Cortex of kidney (tissue), 1 donor: ENCODE results near the gene DOLPP1.

Experiments
- DNase-seq: peaks from one replicate; lab custom pipeline; 2025; lab: John Stamatoyannopoulos, UW

Gene DOLPP1

DNA sequence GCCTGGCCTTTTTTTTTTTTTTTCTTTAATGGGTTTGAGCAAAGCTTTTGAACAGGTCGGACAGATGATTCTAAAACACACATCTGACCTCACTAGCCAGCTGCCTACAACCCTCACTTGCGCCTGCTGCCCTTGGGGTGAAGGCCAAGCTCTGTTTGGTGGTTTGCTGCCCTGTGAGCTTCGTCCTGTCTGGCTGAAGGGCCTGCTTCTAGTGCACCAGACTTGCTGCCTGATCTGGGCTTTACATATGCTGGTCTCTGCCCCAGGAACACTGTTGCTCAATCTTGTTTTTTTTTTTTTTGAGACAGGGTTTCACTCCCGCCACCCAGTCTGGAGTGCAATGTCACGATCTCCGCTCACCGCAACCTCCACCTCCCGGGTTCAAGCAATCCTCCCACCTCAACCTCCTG lies 16.4 kb upstream of the DOLPP1 start:
- DNase-seq, result no peak

DNA sequence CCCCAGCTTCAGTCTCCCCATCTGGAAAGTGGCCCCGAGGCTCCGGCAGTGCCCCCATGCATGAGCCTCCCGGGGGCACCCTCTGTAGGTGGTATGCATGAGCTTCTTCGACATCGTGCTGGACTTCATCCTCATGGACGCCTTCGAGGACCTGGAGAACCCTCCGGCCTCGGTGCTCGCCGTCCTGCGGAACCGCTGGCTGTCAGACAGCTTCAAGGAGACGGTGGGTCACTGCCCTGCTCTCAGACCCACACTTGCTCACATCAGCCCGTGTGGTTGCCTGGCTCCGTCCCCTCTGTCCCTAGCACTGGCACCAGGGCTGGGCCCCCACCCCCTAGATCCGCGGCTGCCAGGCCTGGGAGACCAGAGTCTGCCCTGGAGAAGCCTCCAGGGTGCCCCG lies 12.8 kb upstream of the DOLPP1 start:
- no peak for DNase-seq

- no peak for DNase-seq
These were observed 11.7 kb upstream of the DOLPP1 start for GRCh38 chr9:129068990-129069861.

- DNase-seq, result no peak
These were observed 10.9 kb upstream of the DOLPP1 start for GRCh38 chr9:129069862-129070641.

DNA sequence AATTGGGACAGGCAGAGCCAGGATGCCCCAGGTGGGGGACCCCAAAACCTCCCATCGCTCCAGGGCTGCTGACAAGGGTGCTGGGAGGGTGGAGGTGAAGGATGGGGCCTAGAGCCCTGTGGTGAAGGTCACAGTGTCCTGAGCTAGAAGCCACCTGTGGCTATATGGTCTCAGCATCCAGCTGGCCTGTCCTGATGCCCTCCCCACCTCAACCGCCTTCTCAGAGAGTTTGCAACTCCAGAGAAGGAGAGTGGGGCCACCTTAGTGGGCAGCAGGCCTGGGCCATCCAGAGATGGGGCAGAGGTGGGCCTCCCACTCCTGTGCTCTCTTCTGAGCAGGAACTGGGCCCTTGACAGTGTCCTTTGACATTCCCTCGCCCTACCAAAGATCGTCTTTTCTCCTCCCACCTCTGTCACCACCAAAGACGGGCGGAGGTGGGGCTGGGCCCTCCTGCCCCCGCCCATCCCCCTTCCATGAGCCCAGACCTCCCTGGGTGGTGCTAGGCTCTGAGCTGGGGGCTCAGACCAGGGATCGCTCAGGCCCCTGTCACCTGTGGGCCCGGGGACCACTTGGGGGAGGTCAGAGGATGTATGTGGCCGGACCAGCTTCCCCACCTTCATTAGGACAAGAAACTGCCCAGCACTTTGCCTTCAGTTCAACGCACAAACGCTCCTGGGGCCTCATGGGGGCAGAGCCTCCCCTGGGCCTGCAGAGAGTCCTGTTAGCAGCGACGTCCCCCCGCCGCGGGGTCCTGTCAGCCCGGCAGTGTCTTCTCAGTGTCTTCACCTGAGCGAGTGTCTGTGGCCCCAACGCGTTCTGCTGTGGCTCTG lies 10.0 kb upstream of the DOLPP1 start:
- DNase-seq, result no peak

GRCh38 chr9:129071526-129072126 lies 9.3 kb upstream of the DOLPP1 start:
- DNase-seq, result no peak

DNA sequence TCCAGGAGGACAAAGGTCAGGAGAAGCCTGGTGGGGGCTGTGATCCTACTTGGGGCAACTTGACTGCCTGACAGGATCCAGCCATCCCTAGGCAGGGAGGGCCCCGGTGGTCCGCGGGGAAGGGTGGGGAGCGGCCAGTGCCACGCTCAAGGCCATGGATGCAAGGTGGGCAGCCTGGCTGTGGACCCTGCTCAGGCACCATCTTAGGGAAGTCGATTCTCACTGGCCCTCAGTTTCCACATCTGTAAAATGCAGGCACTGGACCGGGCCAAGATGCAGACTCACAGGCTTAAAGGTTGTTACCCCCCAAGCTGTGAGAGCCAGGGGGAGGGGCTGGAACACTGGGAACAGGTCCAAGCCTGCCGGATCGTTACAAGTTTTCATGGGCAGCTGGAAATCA lies 8.7 kb upstream of the DOLPP1 start:
- DNase-seq, result no peak

- no peak for DNase-seq
These were observed 7.5 kb upstream of the DOLPP1 start for GRCh38 chr9:129073404-129073803.

DNA sequence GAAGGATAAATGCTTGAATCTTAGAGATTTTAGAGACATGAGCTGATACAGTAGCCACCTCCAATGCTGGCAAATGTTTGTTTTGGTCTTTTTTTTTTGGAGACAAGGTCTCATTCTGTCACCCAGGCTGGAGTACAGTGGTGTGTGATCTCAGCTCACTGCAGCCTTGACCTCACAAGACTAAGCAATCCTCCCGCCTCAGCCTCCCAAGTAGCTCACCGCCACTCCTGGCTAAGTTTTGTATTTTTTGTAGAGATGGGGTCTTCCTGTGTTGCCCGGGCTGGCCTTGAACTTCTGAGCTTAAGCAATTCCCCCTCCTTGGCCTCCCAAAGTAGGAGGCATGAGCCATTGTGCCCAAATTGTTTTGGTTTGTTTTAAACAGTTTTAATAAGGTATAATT lies 6.8 kb upstream of the DOLPP1 start:
- no peak for DNase-seq

DNA sequence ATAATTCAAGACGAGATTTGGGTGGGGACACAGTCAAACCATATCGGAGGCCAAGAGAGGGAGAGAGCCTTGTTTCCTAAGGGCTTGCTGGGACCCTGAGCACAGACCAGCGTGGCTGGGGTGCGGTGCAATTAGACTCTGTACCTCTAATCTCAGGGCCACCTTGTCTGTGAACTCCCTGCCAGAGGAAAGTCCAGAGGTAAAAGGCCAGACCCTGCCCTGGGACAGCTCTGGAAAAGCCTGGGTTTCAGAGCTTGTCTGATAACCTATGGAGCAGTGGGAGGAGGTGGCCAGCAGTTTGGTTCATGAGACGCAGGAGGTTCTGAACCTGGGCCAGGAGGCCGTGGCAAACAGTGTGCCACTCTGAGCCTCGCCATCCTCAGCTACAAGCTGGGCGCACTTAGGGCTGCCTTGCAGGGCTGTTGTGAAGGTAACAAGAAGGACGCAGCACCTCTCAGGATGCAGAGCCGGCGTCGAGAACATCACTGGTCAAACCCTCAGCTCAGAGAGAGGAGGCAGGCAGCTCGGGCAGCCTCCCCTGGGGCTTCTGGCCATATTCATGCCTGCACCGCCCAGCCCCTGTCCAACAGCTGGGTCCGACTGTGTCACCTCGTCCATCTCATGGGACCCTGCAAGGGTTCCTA lies 4.8 kb upstream of the DOLPP1 start:
- no peak for DNase-seq

DNA sequence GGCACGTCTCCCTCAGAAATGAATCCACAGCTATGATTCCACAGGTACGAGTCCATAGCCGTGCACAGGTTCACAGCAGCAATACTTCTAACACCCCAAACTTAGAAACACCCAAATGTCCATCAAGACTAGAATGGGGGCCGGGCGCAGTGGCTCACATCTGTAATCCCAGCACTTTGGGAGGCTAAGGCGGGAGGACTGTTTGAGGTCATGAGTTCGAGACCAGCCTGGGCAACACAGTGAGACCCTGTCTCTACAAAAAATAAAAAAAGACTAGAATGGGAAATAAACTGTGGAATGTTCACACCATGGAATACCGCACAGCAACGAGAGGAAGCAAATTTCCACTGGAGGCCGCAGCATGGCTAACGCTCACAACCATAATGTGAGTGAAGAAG lies 4.3 kb upstream of the DOLPP1 start:
- no peak for DNase-seq

GRCh38 chr9:129077236-129077635 lies 3.7 kb upstream of the DOLPP1 start:
- DNase-seq, result no peak

- no peak for DNase-seq
These were observed 2.0 kb upstream of the DOLPP1 start for GRCh38 chr9:129078691-129079503.

DNA sequence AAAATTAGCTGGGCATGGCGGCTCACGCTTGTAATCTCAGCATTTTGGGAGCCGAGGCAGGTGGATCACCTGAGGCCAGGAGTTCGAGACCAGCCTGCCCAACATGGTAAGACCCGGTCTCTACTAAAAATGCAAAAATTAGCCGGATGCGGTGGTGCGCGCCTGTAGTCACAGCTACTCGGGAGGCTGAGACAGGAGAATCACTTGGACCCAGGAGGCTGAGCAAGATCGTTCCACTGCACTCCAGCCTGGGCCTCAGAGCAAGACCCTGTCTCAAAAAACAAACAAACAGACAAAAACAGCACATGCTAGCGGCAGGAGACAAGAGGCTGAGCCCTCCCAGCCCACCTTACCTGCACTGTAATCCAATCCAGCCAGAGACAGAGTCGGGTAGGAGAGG lies 1.1 kb upstream of the DOLPP1 start:
- DNase-seq, result no peak

- no peak for DNase-seq
These were observed 662 bp upstream of the DOLPP1 start for GRCh38 chr9:129080298-129080600.

DNA sequence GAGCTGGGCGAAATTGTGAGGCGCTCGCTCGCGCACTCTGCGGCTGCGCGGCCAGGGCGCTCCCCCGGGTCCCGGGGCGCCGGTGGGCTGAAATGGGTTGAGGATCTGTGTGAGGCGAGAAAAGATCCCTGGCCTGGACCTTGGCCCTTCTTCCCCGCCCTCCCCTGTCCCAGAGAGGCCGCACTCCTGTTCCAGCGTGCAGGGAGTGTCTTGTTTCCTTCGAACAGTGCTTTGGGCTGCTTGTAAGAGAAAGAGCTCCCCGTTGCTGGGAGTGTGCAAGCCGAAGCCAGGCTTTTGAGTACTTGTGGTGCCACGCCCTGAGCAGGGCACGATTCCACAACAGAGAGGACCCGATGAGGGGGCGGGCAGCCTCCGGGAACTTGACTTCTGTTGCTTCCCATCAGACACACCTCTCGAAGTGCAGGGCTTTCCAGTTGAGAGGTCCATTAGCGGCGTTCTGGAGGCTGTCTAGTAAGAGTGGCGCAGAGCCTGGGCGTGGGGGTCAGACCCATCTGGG lies 535 bp downstream of the DOLPP1 start:
- no peak for DNase-seq

DNA sequence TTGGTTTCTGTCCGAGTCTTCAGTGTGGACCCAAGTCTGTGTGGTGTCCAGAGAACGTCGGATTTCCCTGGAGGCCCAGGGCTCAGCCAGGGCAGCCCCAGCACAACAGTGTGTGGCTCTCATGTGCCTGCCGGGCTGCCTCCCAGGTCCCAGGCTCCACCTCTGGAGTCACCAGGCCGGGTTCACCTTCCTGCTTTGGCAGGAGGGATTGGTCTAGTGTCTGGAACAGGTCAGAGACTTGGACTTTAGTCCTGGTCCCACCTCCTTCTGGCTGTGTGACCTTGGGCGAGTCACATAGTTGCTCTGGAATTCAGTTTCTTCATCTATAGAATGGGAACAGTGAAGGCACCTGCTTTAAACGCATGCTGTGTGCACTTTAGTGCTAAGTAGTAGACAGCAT lies 3.2 kb downstream of the DOLPP1 start:
- no peak for DNase-seq

DNA sequence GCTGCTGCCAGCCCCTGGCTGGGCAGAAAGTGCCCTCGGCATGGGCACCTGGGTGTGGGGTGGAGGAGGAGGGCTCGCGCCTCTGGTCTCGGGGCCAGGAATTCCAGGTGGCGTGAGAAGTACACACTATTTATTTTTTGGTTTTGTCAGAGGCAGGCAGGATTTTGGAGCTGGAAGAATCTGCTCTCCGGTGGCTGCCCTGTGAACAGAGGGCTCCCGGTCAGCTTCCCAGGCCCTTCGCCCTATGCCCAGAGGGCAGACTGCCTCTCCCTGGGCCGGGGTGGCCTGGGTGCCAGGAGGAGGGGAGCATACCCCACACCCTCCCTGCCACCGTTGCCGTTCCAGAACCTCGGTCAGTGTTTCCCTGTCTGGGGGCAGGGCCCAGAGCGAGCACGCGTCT lies 8.3 kb downstream of the DOLPP1 start:
- DNase-seq, result no peak

DNA sequence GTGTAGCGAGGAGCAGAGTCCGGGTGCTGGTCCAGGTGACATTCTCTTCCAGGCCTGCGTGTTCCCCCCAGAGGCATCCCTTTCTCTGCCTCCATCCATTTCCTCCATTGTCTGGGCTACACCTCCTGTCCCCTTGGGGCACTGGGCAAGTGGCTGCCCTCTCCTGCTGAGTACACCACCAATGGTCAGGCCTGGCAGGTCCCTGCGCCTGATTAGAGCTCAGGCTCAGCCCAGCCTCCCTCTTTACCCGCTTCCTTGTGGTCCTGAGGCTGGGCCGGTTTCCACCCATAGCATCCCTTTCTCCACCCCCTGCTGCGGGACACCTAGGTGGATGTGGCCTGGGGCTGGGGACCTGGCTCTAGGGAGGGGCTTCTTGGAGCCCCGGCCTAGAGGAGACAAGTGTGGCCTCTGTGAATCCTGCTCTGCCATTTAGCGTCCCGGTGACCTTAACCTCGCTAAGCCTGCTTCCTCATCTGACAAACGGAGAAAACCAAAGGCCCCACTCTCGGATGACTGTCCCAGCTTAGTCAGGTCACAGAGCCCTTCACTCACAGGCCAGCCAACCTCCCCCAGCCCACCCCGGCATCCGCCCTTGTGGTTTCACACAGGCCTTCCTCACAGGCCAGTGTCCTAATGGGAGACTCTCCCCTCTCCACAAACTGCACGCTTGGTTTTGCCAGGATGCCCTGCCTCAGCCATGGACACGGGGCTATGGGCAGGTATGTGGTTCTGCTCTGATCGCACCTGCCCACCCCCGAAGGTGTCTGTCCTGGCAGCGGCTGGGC lies 12.9 kb downstream of the DOLPP1 start:
- DNase-seq, result no peak
